ENCODE measurements around the gene SCN1A. TPM values are rescaled to one million over a fixed set of nuclear protein-coding genes. Genes with fewer than 3 reads are reported as not detected.
A peak's percentile ranks its signal among the peaks of the same experiment; 100 is the strongest.

Gene SCN1A
- total and polyA plus RNA-seq, 4 donors = 2.1 to 32.6 (median 14.5) TPM

DNA sequence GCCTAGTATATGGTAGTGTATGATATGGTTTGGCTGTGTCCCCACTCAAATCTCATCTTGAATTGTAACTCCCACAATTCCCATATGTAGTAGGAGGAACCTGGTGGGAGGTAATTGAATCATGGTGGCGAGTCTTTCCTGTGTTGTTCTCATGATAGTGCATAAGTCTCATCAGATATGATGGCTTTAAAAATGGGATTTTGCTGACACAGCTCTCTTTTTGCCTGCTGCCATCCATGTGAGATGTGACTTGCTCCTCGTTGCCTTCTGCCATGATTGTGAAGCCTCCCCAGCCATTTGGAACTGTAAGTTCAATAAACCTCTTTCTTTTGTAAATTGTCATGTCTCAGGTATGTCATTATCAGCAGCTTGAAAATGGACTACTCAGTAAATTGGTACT, 9.5 kb upstream of the SCN1A start:
- TF ChIP-seq, protein P1, sequence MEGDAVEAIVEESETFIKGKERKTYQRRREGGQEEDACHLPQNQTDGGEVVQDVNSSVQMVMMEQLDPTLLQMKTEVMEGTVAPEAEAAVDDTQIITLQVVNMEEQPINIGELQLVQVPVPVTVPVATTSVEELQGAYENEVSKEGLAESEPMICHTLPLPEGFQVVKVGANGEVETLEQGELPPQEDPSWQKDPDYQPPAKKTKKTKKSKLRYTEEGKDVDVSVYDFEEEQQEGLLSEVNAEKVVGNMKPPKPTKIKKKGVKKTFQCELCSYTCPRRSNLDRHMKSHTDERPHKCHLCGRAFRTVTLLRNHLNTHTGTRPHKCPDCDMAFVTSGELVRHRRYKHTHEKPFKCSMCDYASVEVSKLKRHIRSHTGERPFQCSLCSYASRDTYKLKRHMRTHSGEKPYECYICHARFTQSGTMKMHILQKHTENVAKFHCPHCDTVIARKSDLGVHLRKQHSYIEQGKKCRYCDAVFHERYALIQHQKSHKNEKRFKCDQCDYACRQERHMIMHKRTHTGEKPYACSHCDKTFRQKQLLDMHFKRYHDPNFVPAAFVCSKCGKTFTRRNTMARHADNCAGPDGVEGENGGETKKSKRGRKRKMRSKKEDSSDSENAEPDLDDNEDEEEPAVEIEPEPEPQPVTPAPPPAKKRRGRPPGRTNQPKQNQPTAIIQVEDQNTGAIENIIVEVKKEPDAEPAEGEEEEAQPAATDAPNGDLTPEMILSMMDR (IDR thresholded peaks at IDR 0.05; ENCODE audit: control extremely low read depth, extremely low read depth) = no peak
- H3K4me1 ChIP-seq (ENCODE audit: control insufficient read depth in 5 of 5, insufficient read depth in 5 of 5, low read length in 5 of 5) = peaks cover 0 to 19% (median 0%) of the 10 kb centered on the region in 5 donors
- no peak for ATAC-seq (ENCODE audit: insufficient read depth, low FRiP score)
- H3K27me3 ChIP-seq (ENCODE audit: control insufficient read depth in 3 of 3, insufficient read depth in 3 of 3, low read length in 2 of 3) = no peaks in the 10 kb centered on the region
- no peak for DNase-seq
- H3K27ac ChIP-seq (ENCODE audit: low read depth in 1 of 2, low read length in 1 of 2) = no peak overlapping the region
- 85 to 95% methylated on average over 2 of the region's 2 CpGs for WGBS, 2 donors
- no peaks in the 10 kb centered on the region for H3K36me3 ChIP-seq (ENCODE audit: control insufficient read depth in 4 of 4, insufficient read depth in 4 of 4, low read length in 4 of 4)
- H3K4me3 ChIP-seq = no peak overlapping the region
- H3K9me3 ChIP-seq (ENCODE audit: control insufficient read depth in 4 of 4, insufficient read depth in 3 of 4, low read length in 3 of 4) = peaks cover 0 to 2% (median 0%) of the 10 kb centered on the region in 4 donors
- H3K9ac ChIP-seq (ENCODE audit: insufficient read depth in 1 of 2, low read length in 2 of 2) = no peak overlapping the region

DNA sequence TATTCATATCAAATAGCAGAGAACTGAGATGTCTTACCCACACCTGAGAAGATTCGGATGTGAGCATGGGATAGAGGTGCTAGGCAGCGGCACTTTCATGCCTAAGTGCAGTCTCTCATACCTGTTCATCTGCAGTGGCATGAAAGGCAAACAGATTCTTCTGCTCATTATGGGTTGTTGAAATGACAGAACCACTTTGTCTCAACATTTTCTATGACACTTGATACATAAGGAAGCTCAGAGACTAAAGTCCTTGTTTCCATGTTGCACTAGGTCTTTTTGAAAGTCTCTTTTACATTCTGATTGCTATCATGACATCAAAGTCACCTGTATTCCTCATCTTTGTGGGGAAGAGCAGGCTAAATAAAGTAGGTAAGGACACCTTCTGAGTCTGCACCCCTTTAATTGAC, 8.0 kb upstream of the SCN1A start:
- 92 to 94% methylated on average over 2 of the region's 2 CpGs for WGBS, 2 donors
- Histone ChIP-seq H3K9ac (ENCODE audit: insufficient read depth in 1 of 2, low read length in 2 of 2) (no peak overlapping the region), H3K27me3 (ENCODE audit: control insufficient read depth in 3 of 3, insufficient read depth in 3 of 3, low read length in 2 of 3) (no peaks in the 10 kb centered on the region), H3K27ac (ENCODE audit: low read depth in 1 of 2, low read length in 1 of 2) (no peak overlapping the region), H3K36me3 (ENCODE audit: control insufficient read depth in 4 of 4, insufficient read depth in 4 of 4, low read length in 4 of 4) (no peaks in the 10 kb centered on the region), H3K4me1 (ENCODE audit: control insufficient read depth in 5 of 5, insufficient read depth in 5 of 5, low read length in 5 of 5) (peaks cover 0 to 16% (median 0%) of the 10 kb centered on the region in 5 donors), H3K9me3 (ENCODE audit: control insufficient read depth in 4 of 4, insufficient read depth in 3 of 4, low read length in 3 of 4) (peaks cover 0 to 2% (median 0%) of the 10 kb centered on the region in 4 donors), H3K4me3 (no peak overlapping the region)
- ATAC-seq (ENCODE audit: insufficient read depth, low FRiP score) = no peak
- DNase-seq = no peak
- TF ChIP-seq, protein P1 (IDR thresholded peaks at IDR 0.05; ENCODE audit: control extremely low read depth, extremely low read depth) = no peak

DNA sequence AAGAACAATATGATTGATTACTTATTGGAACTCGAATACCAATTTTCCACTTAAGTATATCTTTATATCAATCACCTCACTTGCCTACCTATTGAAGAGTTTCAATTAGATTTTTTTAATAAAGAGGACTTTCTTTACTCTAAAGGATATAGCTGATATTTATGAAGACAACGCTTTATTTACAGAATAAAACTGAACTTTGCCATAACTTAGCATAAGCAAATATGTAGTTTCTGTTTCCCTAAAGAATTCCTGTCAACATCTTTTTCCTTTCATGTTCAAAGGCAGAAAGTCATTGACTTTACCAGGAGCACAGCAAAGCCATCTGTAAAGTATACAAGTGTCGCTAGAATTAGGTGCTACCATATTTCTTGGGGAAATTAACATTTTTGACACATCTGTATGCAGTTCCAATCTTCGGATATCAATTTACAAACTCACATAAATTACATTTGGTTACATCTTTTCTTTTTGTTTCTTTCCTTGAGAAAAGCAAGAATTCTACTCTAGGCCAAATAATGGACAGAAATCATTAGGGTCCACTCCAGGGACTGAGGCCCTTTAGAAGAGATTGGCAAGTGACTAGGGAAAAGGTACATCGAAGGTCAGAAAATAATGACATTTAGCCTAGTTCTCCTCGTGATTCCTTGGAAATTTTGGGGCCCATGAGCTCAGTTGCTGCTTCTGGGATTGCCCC, 7.5 kb upstream of the SCN1A start:
- TF ChIP-seq, protein P1 (IDR thresholded peaks at IDR 0.05; ENCODE audit: control extremely low read depth, extremely low read depth) = no peak
- Histone ChIP-seq H3K4me1 (ENCODE audit: control insufficient read depth in 5 of 5, insufficient read depth in 5 of 5, low read length in 5 of 5) (peaks cover 0 to 11% (median 0%) of the 10 kb centered on the region in 5 donors), H3K27ac (ENCODE audit: low read depth in 1 of 2, low read length in 1 of 2) (no peak overlapping the region), H3K9me3 (ENCODE audit: control insufficient read depth in 4 of 4, insufficient read depth in 3 of 4, low read length in 3 of 4) (peaks cover 0 to 2% (median 0%) of the 10 kb centered on the region in 4 donors), H3K36me3 (ENCODE audit: control insufficient read depth in 4 of 4, insufficient read depth in 4 of 4, low read length in 4 of 4) (no peaks in the 10 kb centered on the region), H3K27me3 (ENCODE audit: control insufficient read depth in 3 of 3, insufficient read depth in 3 of 3, low read length in 2 of 3) (no peaks in the 10 kb centered on the region), H3K4me3 (no peak overlapping the region), H3K9ac (ENCODE audit: insufficient read depth in 1 of 2, low read length in 2 of 2) (no peak overlapping the region)
- DNase-seq = peak in 1 of 3 donors; percentile 23
- ATAC-seq (ENCODE audit: insufficient read depth, low FRiP score) = no peak
- 76 to 85% methylated on average over 6 of the region's 6 CpGs for WGBS, 2 donors
